HepG2 (cell line): Measurements from ENCODE around the gene NOX3.

Experiments
- ARID3A ChIP-seq: IDR thresholded peaks from 2 replicates; pipeline ENCODE4 v1.6.1; 2012; ENCODE audit warnings: low read depth, low read length, improper control_type of control experiment
- CTCF ChIP-seq: sonication (generic); formaldehyde crosslinking; IDR thresholded peaks from 2 replicates; pipeline ENCODE4 v1.5.0; 2020; ENCODE audit warnings: mild to moderate bottlenecking, missing genetic modification reagents, moderate library complexity
- E2F2 ChIP-seq: sonication (generic); formaldehyde crosslinking; IDR thresholded peaks from 2 replicates; pipeline ENCODE4 v1.4.0; 2020; ENCODE audit warnings: missing genetic modification reagents, borderline replicate concordance
- E2F5 ChIP-seq: sonication (generic); formaldehyde crosslinking; conservative IDR thresholded peaks from 2 replicates; pipeline ENCODE4 v1.4.0; 2020; ENCODE audit warnings: missing genetic modification reagents
- EP300 ChIP-seq, 3 experiments: sonication (generic) in 1 of 3; formaldehyde crosslinking in 1 of 3; IDR thresholded peaks; 2 replicates each; pipeline versions ENCODE4 v1.5.1 to v1.6.1; 2011 to 2020; ENCODE audit warnings: low read depth in 2 of 3, low read length in 2 of 3, borderline replicate concordance in 1 of 3, improper control_type of control experiment in 1 of 3, mild to moderate bottlenecking in 1 of 3, missing genetic modification reagents in 1 of 3, moderate library complexity in 1 of 3
- ETV6 ChIP-seq: sonication (generic); formaldehyde crosslinking; conservative IDR thresholded peaks from 2 replicates; pipeline ENCODE4 v1.4.0; 2020; ENCODE audit warnings: missing genetic modification reagents
- IKZF1 ChIP-seq: fragments of 450-650 bp; IDR thresholded peaks from 2 replicates; pipeline ENCODE4 v1.7.1; 2016
- KIAA2018 ChIP-seq: sonication (generic); formaldehyde crosslinking; IDR thresholded peaks from 2 replicates; pipeline ENCODE4 v1.5.0; 2020; ENCODE audit warnings: mild to moderate bottlenecking, missing genetic modification reagents, borderline replicate concordance
- POLR2A ChIP-seq, 2 experiments: IDR thresholded peaks; 2 replicates each; pipeline ENCODE4 v1.6.1; 2011; ENCODE audit warnings: low read depth in 2 of 2, low read length in 2 of 2, mild to moderate bottlenecking in 1 of 2, moderate library complexity in 1 of 2; ENCODE audit not compliant: insufficient read depth in 1 of 2
- YY1 ChIP-seq: IDR thresholded peaks from 2 replicates; pipeline ENCODE4 v1.6.1; 2011; ENCODE audit warnings: low read length, low read depth, moderate library complexity, mild to moderate bottlenecking; ENCODE audit not compliant: insufficient read depth, insufficient replicate concordance
- ZFP62 ChIP-seq: sonication (generic); formaldehyde crosslinking; IDR thresholded peaks from 2 replicates; pipeline ENCODE4 v1.4.0; 2020; ENCODE audit warnings: missing genetic modification reagents
- ZNF318 ChIP-seq: sonication (generic); formaldehyde crosslinking; IDR thresholded peaks from 2 replicates; pipeline ENCODE4 v1.4.0; 2020; ENCODE audit warnings: mild to moderate bottlenecking, missing genetic modification reagents
- ZNF629 ChIP-seq: sonication (generic); formaldehyde crosslinking; conservative IDR thresholded peaks from 2 replicates; pipeline ENCODE4 v1.5.0; 2020; ENCODE audit warnings: missing genetic modification reagents

- TF ChIP-seq E2F5 (CRISPR knock-in tag) (no peak), ARID3A (no peak), ZNF318 (no peak), YY1 (no peak), KIAA2018 (CRISPR knock-in tag) (no peak), POLR2A (IDR thresholded peaks at IDR 0.05; ENCODE audit: insufficient read depth in 1 of 2, low read depth in 2 of 2, low read length in 2 of 2) (no peak), ETV6 (CRISPR knock-in tag) (no peak), ZFP62 (CRISPR knock-in tag) (no peak), CTCF (CRISPR knock-in tag) (no peak), E2F2 (no peak), ZNF629 (no peak), EP300 (IDR thresholded peaks at IDR 0.05; ENCODE audit: low read depth in 2 of 2, low read length in 2 of 2) (no peak), EP300 (CRISPR knock-in tag; IDR thresholded peaks at IDR 0.05; ENCODE audit: borderline replicate concordance) (no peak), IKZF1 (no peak)
These were observed 101.5 kb downstream of the NOX3 start for GRCh38 chr6:155354167-155354566.
